CD14-positive monocyte (primary cell): ENCODE data around the gene WDR41. TPM values are rescaled to one million over a fixed set of nuclear protein-coding genes. Genes with fewer than 3 reads are reported as not detected.

Experiments used
- DNase-seq, 3 donors: peaks; one replicate each; pipeline ENCODE4 v3.0.0-alpha.2; 2011 to 2022
- H2AFZ ChIP-seq: 2 replicates; pipeline ENCODE4 v1.6.0; 2012; ENCODE audit warnings: mild to moderate bottlenecking, low read depth, low read length, inconsistent platforms; ENCODE audit not compliant: insufficient read depth, poor library complexity, severe bottlenecking
- H3K27ac ChIP-seq, 2 donors: 1 replicate in 1 of 2; 2 replicates in 1 of 2; pipeline ENCODE4 v1.5.1; 2012 to 2013; ENCODE audit warnings: low read length in 2 of 2, control low read depth in 1 of 2, inconsistent platforms in 1 of 2, low read depth in 1 of 2, mild to moderate bottlenecking in 1 of 2
- H3K27me3 ChIP-seq, 2 donors: one replicate each; pipeline versions ENCODE4 v1.6.0 to v1.6.1; 2011 to 2013; ENCODE audit warnings: low read length in 2 of 2; ENCODE audit not compliant: control insufficient read depth in 2 of 2, insufficient read depth in 2 of 2
- H3K36me3 ChIP-seq, 2 donors: replicated peaks in 1 of 2; 1 replicate in 1 of 2; 2 replicates in 1 of 2; pipeline versions ENCODE4 v1.5.1 to v1.6.1; 2012 to 2013; ENCODE audit warnings: low read length in 2 of 2, control low read depth in 1 of 2, inconsistent platforms in 1 of 2, mild to moderate bottlenecking in 1 of 2; ENCODE audit not compliant: insufficient read depth in 2 of 2, control insufficient read depth in 1 of 2
- H3K4me1 ChIP-seq, 2 donors: 1 replicate in 1 of 2; 2 replicates in 1 of 2; pipeline versions ENCODE4 v1.5.1 to v1.6.1; 2012 to 2013; ENCODE audit warnings: low read length in 2 of 2, control low read depth in 1 of 2, inconsistent platforms in 1 of 2, mild to moderate bottlenecking in 1 of 2, moderate library complexity in 1 of 2; ENCODE audit not compliant: insufficient read depth in 2 of 2, control insufficient read depth in 1 of 2
- H3K4me2 ChIP-seq: replicated peaks from 2 replicates; pipeline ENCODE3; 2012; ENCODE audit warnings: low read length, moderate library complexity, mild to moderate bottlenecking; ENCODE audit not compliant: poor library complexity, severe bottlenecking; ENCODE audit errors: extremely low read depth
- H3K4me3 ChIP-seq, 3 experiments: fragments of 200-600 bp in 1 of 3; sonication (generic) in 1 of 3; replicated peaks in 1 of 3; 1 replicate in 2 of 3; 2 replicates in 1 of 3; pipeline ENCODE4 v1.5.1; 2011 to 2013; ENCODE audit warnings: low read length in 3 of 3, mild to moderate bottlenecking in 3 of 3, control low read depth in 2 of 3, low read depth in 2 of 3, inconsistent platforms in 1 of 3, moderate library complexity in 1 of 3
- H3K79me2 ChIP-seq: 2 replicates; pipeline ENCODE4 v1.6.0; 2012; ENCODE audit warnings: mild to moderate bottlenecking, control low read depth, inconsistent platforms, low read length, moderate library complexity; ENCODE audit not compliant: insufficient read depth
- H3K9ac ChIP-seq: 2 replicates; pipeline ENCODE4 v1.6.0; 2017; ENCODE audit warnings: low read length, mild to moderate bottlenecking; ENCODE audit not compliant: insufficient read depth, poor library complexity, severe bottlenecking
- H3K9me3 ChIP-seq, 2 donors: replicated peaks in 1 of 2; 1 replicate in 1 of 2; 2 replicates in 1 of 2; pipeline versions ENCODE4 v1.5.1 to v1.6.1; 2012 to 2013; ENCODE audit warnings: low read length in 2 of 2, control low read depth in 1 of 2; ENCODE audit not compliant: control insufficient read depth in 1 of 2, insufficient read depth in 1 of 2
- H4K20me1 ChIP-seq: 2 replicates; pipeline ENCODE4 v1.6.0; 2012; ENCODE audit warnings: mild to moderate bottlenecking, low read length, control low read depth, moderate library complexity; ENCODE audit not compliant: insufficient read depth
- H3K27ac Mint-ChIP-seq, 7 donors: one replicate each; pipeline ENCODE4 v1.8.0; 2020; ENCODE audit warnings: mild to moderate bottlenecking in 7 of 7, mixed read lengths in 7 of 7, moderate library complexity in 6 of 7, inconsistent platforms in 2 of 7
- H3K27me3 Mint-ChIP-seq, 3 donors: one replicate each; pipeline ENCODE4 v1.8.0; 2021 to 2022; ENCODE audit warnings: low read depth in 3 of 3, mild to moderate bottlenecking in 3 of 3, mixed read lengths in 3 of 3, moderate library complexity in 3 of 3, inconsistent platforms in 1 of 3
- H3K36me3 Mint-ChIP-seq, 2 donors: one replicate each; pipeline ENCODE4 v1.8.0; 2020; ENCODE audit warnings: mixed read lengths in 2 of 2, inconsistent platforms in 1 of 2, mild to moderate bottlenecking in 1 of 2
- H3K4me1 Mint-ChIP-seq: one replicate; pipeline ENCODE4 v1.8.0; 2020; ENCODE audit warnings: mild to moderate bottlenecking, mixed read lengths
- H3K4me3 Mint-ChIP-seq, 2 donors: one replicate each; pipeline ENCODE4 v1.8.0; 2020; ENCODE audit warnings: mild to moderate bottlenecking in 2 of 2, mixed read lengths in 2 of 2, moderate library complexity in 1 of 2
- H3K9me3 Mint-ChIP-seq, 7 donors: one replicate each; pipeline ENCODE4 v1.8.0; 2020 to 2022; ENCODE audit warnings: mixed read lengths in 7 of 7, mild to moderate bottlenecking in 6 of 7, moderate library complexity in 6 of 7, inconsistent platforms in 2 of 7
- WGBS: methylation state at CpG from one replicate; pipeline ENCODE4 v1.1.5; 2013; ENCODE audit warnings: missing lambda C conversion rate; ENCODE audit not compliant: insufficient coverage; 5-methylcytosine and 5-hydroxymethylcytosine counted together
- intact Hi-C, 2 donors: fragments of 100-400 bp; cut with micrococcal nuclease; formaldehyde crosslinking; loops; one replicate each; pipeline versions ENCODE4 v1.15.0 to v1.15.1; 2023
- polyA plus RNA-seq, 3 donors: library from polyadenylated mRNA; depleted of rRNA in 1 of 3; unstranded in 2 of 3; stranded (reverse) in 1 of 3; fragments of 300-500 nt in 2 of 3; fragments of >200 nt in 1 of 3; fragmentation: Illumina TruSeq in 2 of 3; gene quantifications; 1 replicate in 2 of 3; 2 replicates in 1 of 3; pipeline ENCODE4 v1.2.3, GENCODE V29; 2012 to 2021
- TF ChIP-seq, protein P1 (sequence below): fragments of 200-600 bp; IDR thresholded peaks from one replicate; pipeline ENCODE4 v1.8.0; 2022; ENCODE audit warnings: antibody characterized with exemption, mild to moderate bottlenecking

The WDR41 gene
- polyA plus RNA-seq, 3 donors, result 19.6 to 64.0 (median 47.5) TPM

DNA sequence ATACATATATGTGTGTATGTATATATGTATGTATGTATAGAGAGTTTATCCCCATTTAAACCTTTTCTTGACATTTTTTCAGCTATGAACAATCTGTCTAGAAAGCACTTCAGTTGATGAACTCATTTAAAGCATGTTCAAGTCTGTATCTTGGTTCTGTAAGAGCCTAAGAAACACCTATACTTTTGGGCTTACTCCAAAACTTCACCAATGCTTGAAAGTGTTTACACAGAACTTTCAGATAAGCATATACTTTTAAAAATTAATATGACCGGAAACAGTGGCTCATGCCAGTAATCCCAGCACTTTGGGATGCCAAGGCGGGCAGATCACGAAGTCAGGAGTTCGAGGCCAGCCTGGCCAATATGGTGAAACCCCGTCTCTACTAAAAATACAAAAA, 30.8 kb downstream of the WDR41 start:
- H3K27me3 Mint-ChIP-seq, result no peaks in the 10 kb centered on the region
- no peak overlapping the region for H3K4me3 Mint-ChIP-seq
- Histone ChIP-seq H3K4me2 (no peak overlapping the region), H3K4me3 (no peak overlapping the region), H3K9me3 (no peaks in the 10 kb centered on the region), H3K36me3 (peaks cover 18 to 42% of the 10 kb centered on the region in 2 donors), H3K79me2 (peaks cover 14% of the 10 kb centered on the region), H3K27me3 (no peaks in the 10 kb centered on the region), H3K27ac (no peak overlapping the region), H3K4me1 (peaks cover 6 to 19% of the 10 kb centered on the region in 2 donors), H4K20me1 (no peaks in the 10 kb centered on the region), H2AFZ (no peak overlapping the region), H3K9ac (no peak overlapping the region)
- TF ChIP-seq, protein P1, sequence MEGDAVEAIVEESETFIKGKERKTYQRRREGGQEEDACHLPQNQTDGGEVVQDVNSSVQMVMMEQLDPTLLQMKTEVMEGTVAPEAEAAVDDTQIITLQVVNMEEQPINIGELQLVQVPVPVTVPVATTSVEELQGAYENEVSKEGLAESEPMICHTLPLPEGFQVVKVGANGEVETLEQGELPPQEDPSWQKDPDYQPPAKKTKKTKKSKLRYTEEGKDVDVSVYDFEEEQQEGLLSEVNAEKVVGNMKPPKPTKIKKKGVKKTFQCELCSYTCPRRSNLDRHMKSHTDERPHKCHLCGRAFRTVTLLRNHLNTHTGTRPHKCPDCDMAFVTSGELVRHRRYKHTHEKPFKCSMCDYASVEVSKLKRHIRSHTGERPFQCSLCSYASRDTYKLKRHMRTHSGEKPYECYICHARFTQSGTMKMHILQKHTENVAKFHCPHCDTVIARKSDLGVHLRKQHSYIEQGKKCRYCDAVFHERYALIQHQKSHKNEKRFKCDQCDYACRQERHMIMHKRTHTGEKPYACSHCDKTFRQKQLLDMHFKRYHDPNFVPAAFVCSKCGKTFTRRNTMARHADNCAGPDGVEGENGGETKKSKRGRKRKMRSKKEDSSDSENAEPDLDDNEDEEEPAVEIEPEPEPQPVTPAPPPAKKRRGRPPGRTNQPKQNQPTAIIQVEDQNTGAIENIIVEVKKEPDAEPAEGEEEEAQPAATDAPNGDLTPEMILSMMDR, result no peak
- H3K36me3 Mint-ChIP-seq, result peaks cover 22 to 25% of the 10 kb centered on the region in 2 donors
- no peak overlapping the region for H3K27ac Mint-ChIP-seq
- 96% methylated on average over 4 of the region's 5 CpGs for WGBS
- peaks cover 15% of the 10 kb centered on the region for H3K4me1 Mint-ChIP-seq
- no peaks in the 10 kb centered on the region for H3K9me3 Mint-ChIP-seq
- DNase-seq, result no peak
- intact Hi-C loops, result no loop called here

DNA sequence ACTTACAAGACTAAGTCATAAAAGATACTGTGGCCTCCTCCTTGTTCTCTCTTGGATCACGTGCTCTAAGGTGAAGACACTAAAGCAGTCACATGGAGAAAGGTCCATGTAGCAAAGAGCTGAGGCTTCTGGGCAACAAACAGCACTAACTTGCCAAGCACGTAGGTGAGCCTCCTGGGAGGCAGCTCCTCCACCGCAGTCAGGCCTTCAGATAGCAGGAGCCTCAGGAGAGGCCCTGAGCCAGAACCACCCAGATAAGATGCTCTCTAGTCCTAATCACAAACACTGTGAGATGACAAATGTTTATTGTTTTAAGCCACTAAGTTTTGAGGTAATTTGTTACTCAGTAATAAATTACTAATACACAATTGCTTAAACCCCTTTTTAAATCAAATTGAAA, 38.0 kb downstream of the WDR41 start:
- Histone ChIP-seq H3K4me3 (no peak overlapping the region), H3K4me1 (no peaks in the 10 kb centered on the region), H3K4me2 (no peak overlapping the region), H3K9ac (no peak overlapping the region), H3K27ac (no peak overlapping the region), H3K27me3 (no peaks in the 10 kb centered on the region), H3K79me2 (no peaks in the 10 kb centered on the region), H3K36me3 (peaks cover 43 to 80% of the 10 kb centered on the region in 2 donors), H4K20me1 (no peaks in the 10 kb centered on the region), H2AFZ (no peak overlapping the region), H3K9me3 (no peaks in the 10 kb centered on the region)
- H3K4me1 Mint-ChIP-seq, result peaks cover 9% of the 10 kb centered on the region
- no peak overlapping the region for H3K4me3 Mint-ChIP-seq
- H3K27me3 Mint-ChIP-seq, result no peaks in the 10 kb centered on the region
- no peak overlapping the region for H3K27ac Mint-ChIP-seq
- DNase-seq, result no peak
- intact Hi-C loops, result no loop called here
- TF ChIP-seq, protein P1, result no peak
- no peaks in the 10 kb centered on the region for H3K9me3 Mint-ChIP-seq
- peaks cover 56 to 64% of the 10 kb centered on the region in 2 donors for H3K36me3 Mint-ChIP-seq
- 94% methylated on average over 2 of the region's 3 CpGs for WGBS
